Mesenteric fat pad (tissue), 1 donor: ENCODE measurements around the gene HAUS2. TPM values are rescaled to one million over a fixed set of nuclear protein-coding genes. Genes with fewer than 3 reads are reported as not detected.

Experiments
- DNase-seq: peaks from one replicate; pipeline ENCODE4 v3.0.0-alpha.2; 2020; ENCODE audit warnings: low spot score
- total RNA-seq: library from RNA; stranded (reverse); fragmentation: NEBNext Ultra II Directional; extraction: Animal tissue kit (Norgen Biotek cat#: 25700); gene quantifications from one replicate; pipeline ENCODE4 v1.2.1, GENCODE V29; 2021
- donor health status: DM: yes; HTN: yes; CAD: no.

Gene HAUS2
- total RNA-seq, 1 donor from 2014 or later, result 26.3 TPM

- no peak for DNase-seq
Observed at GRCh38 chr15:42605796-42606195, 57.2 kb downstream of the HAUS2 start.

- no peak for DNase-seq
Observed at GRCh38 chr15:42608110-42608531, 59.5 kb downstream of the HAUS2 start.

- DNase-seq, result no peak
Observed at GRCh38 chr15:42608752-42609488, 60.3 kb downstream of the HAUS2 start.

GRCh38 chr15:42611532-42611931 is 62.9 kb downstream of the HAUS2 start:
- no peak for DNase-seq

- no peak for DNase-seq
Observed at GRCh38 chr15:42612367-42612912, 63.8 kb downstream of the HAUS2 start.

GRCh38 chr15:42616107-42616506 is 67.5 kb downstream of the HAUS2 start:
- DNase-seq, result no peak

Other genes with a start within 250 kb of the HAUS2 start
- gene CAPN3, start 189.3 kb upstream of the HAUS2 start, total RNA-seq, result 6.7 TPM
- 98.1 TPM for gene ZNF106, start 57.7 kb upstream of the HAUS2 start, total RNA-seq
- 72.0 TPM for gene SNAP23, start 53.2 kb upstream of the HAUS2 start, total RNA-seq
- gene LRRC57, start within 50 bp of the HAUS2 start, total RNA-seq, result 19.4 TPM
- 17.0 TPM for gene STARD9, start 26.8 kb downstream of the HAUS2 start, total RNA-seq
- 9.1 TPM for gene CDAN1, start 188.3 kb downstream of the HAUS2 start, total RNA-seq